ENCODE results near the gene GLT8D2. TPM values are rescaled to one million over a fixed set of nuclear protein-coding genes. Genes with fewer than 3 reads are reported as not detected.

GLT8D2 gene
- total RNA-seq, 1 experiment from 2014 or later: not detected

DNA sequence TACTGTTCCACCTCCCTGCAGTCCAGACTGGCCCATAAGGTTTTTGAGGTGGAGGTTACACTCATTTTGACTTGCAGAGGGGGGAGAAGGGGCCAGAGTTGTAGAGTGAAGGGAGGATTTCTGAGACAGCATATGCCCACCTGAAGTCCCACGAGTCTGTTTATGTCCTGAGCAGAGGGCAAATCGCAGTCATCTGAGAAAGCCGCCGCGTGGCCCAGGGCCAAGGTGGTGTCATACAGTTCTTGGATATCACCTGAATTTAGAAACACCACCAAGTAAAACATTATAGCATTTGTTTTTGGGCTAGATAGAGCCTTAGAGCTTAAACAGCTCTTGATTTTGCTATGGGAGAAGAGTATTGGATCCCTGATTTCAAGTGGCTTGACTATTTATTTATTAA is 53.4 kb downstream of the GLT8D2 start:
- H3K4me1 ChIP-seq (ENCODE audit: insufficient read depth, low read length, poor library complexity, severe bottlenecking): peaks cover 28% of the 10 kb centered on the region
- no peak for DNase-seq (ENCODE audit: low spot score)
- H3K4me3 ChIP-seq (ENCODE audit: low read depth, low read length, poor library complexity, severe bottlenecking): no peak overlapping the region
- POLR2A ChIA-PET (ENCODE audit: low non-redundant PET): interaction anchor here (0.6 kb wide), 1 partner anchor 45 kb away, joined by 3 read pairs; no protein-coding TSS in a partner anchor
- no TSS peak for BruUV-seq (replicated peaks)
- CTCF ChIA-PET: no interaction called here
- H3K27me3 ChIP-seq (replicated peaks; ENCODE audit: insufficient read depth, low read depth, low read length, poor library complexity): no peaks in the 10 kb centered on the region
- no peak overlapping the region for H3K27ac ChIP-seq (ENCODE audit: low read depth, low read length, poor library complexity, severe bottlenecking)
- intact Hi-C loops (cut with micrococcal nuclease; ENCODE audit: unreplicated experiment): no loop called here
- TF ChIP-seq, protein P1, sequence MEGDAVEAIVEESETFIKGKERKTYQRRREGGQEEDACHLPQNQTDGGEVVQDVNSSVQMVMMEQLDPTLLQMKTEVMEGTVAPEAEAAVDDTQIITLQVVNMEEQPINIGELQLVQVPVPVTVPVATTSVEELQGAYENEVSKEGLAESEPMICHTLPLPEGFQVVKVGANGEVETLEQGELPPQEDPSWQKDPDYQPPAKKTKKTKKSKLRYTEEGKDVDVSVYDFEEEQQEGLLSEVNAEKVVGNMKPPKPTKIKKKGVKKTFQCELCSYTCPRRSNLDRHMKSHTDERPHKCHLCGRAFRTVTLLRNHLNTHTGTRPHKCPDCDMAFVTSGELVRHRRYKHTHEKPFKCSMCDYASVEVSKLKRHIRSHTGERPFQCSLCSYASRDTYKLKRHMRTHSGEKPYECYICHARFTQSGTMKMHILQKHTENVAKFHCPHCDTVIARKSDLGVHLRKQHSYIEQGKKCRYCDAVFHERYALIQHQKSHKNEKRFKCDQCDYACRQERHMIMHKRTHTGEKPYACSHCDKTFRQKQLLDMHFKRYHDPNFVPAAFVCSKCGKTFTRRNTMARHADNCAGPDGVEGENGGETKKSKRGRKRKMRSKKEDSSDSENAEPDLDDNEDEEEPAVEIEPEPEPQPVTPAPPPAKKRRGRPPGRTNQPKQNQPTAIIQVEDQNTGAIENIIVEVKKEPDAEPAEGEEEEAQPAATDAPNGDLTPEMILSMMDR (conservative IDR thresholded peaks at IDR 0.05; ENCODE audit: low read depth, low read length): no peak
- H3K9me3 ChIP-seq (ENCODE audit: low read depth, low read length, poor library complexity, severe bottlenecking): no peaks in the 10 kb centered on the region
- H3K36me3 ChIP-seq (ENCODE audit: insufficient read depth, low read length, poor library complexity, severe bottlenecking): no peaks in the 10 kb centered on the region

DNA sequence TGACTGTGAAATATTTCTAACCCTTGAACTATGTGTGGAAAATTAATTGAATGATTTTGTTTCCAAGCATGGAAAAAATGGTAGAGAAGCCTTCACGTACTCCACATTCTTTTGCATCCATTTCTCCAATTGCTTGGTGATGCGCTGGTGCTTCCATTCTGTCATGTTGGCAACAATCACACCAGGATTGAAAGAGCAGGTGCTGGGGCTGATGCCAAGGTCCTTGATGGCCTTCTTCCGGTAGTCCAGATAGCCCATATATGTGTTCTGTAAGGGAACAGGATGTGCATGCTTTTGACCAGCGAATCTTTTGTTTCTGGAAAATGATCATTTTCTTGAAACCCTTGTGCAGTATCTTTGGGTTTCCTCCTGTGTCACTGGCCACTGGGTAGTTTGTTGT is 55.8 kb downstream of the GLT8D2 start:
- DNase-seq (ENCODE audit: low spot score): no peak
- POLR2A ChIA-PET (ENCODE audit: low non-redundant PET): no interaction called here
- intact Hi-C loops (cut with micrococcal nuclease; ENCODE audit: unreplicated experiment): no loop called here
- no peak for TF ChIP-seq EZH2 (IDR thresholded peaks at IDR 0.05; ENCODE audit: borderline replicate concordance, low read depth, low read length, poor library complexity, severe bottlenecking)
- TF ChIP-seq, protein P1 (conservative IDR thresholded peaks at IDR 0.05; ENCODE audit: low read depth, low read length): no peak
- Histone ChIP-seq H3K27ac (ENCODE audit: low read depth, low read length, poor library complexity, severe bottlenecking) (no peak overlapping the region), H3K4me1 (ENCODE audit: insufficient read depth, low read length, poor library complexity, severe bottlenecking) (peaks cover 8% of the 10 kb centered on the region), H3K36me3 (ENCODE audit: insufficient read depth, low read length, poor library complexity, severe bottlenecking) (peaks cover 5% of the 10 kb centered on the region), H3K4me3 (ENCODE audit: low read depth, low read length, poor library complexity, severe bottlenecking) (no peak overlapping the region), H3K9me3 (ENCODE audit: low read depth, low read length, poor library complexity, severe bottlenecking) (no peaks in the 10 kb centered on the region), H3K27me3 (replicated peaks; ENCODE audit: insufficient read depth, low read depth, low read length, poor library complexity) (no peaks in the 10 kb centered on the region)
- CTCF ChIA-PET: no interaction called here
- BruUV-seq (replicated peaks): no TSS peak

DNA sequence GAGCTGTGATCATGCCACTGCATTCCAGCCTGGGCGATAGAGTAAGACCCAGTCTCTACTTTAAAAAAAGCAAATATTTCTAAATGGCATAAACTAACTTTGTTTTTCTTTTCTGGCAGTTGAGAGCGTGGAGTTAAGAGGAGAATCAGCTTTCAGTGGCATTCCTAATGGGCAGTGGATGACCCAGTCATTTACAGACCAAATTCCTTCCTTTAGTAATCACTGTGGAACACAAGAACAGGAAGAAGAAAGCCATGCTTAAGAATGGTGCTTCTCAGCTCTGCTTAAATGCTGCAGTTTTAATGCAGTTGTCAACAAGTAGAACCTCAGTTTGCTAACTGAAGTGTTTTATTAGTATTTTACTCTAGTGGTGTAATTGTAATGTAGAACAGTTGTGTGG is 63.2 kb downstream of the GLT8D2 start:
- no TSS peak for BruUV-seq (replicated peaks)
- TF ChIP-seq, protein P1 (conservative IDR thresholded peaks at IDR 0.05; ENCODE audit: low read depth, low read length): no peak
- TF ChIP-seq EZH2 (IDR thresholded peaks at IDR 0.05; ENCODE audit: borderline replicate concordance, low read depth, low read length, poor library complexity, severe bottlenecking): no peak
- DNase-seq (ENCODE audit: low spot score): no peak
- ChIA-PET CTCF (no interaction called here), POLR2A (ENCODE audit: low non-redundant PET) (no interaction called here)
- H3K9me3 ChIP-seq (ENCODE audit: low read depth, low read length, poor library complexity, severe bottlenecking): no peaks in the 10 kb centered on the region
- H3K27me3 ChIP-seq (replicated peaks; ENCODE audit: insufficient read depth, low read depth, low read length, poor library complexity): no peaks in the 10 kb centered on the region
- intact Hi-C loops (cut with micrococcal nuclease; ENCODE audit: unreplicated experiment): no loop called here
- no peak overlapping the region for H3K4me3 ChIP-seq (ENCODE audit: low read depth, low read length, poor library complexity, severe bottlenecking)
- H3K36me3 ChIP-seq (ENCODE audit: insufficient read depth, low read length, poor library complexity, severe bottlenecking): peaks cover 64% of the 10 kb centered on the region
- H3K27ac ChIP-seq (ENCODE audit: low read depth, low read length, poor library complexity, severe bottlenecking): no peak overlapping the region
- H3K4me1 ChIP-seq (ENCODE audit: insufficient read depth, low read length, poor library complexity, severe bottlenecking): no peaks in the 10 kb centered on the region

Measured in A673 (cell line).